Measurements from ENCODE around the gene ARPC1A. TPM values are rescaled to one million over a fixed set of nuclear protein-coding genes. Genes with fewer than 3 reads are reported as not detected.

Gene ARPC1A
- total RNA-seq, 6 experiments from 2014 or later, result 261 to 285 (median 281) TPM

- Mint-ChIP-seq H3K27ac (no peak overlapping the region), H3K36me3 (ENCODE audit: low read depth) (peaks cover 16% of the 10 kb centered on the region), H3K27me3 (ENCODE audit: insufficient read depth) (peaks cover 2% of the 10 kb centered on the region; the same call in 1 of the 2 replicates), H3K4me1 (ENCODE audit: low read depth) (peaks cover 28% of the 10 kb centered on the region), H3K4me3 (no peak overlapping the region), H3K9me3 (no peaks in the 10 kb centered on the region)
- DNase-seq, result no peak
- TF ChIP-seq, protein P1, sequence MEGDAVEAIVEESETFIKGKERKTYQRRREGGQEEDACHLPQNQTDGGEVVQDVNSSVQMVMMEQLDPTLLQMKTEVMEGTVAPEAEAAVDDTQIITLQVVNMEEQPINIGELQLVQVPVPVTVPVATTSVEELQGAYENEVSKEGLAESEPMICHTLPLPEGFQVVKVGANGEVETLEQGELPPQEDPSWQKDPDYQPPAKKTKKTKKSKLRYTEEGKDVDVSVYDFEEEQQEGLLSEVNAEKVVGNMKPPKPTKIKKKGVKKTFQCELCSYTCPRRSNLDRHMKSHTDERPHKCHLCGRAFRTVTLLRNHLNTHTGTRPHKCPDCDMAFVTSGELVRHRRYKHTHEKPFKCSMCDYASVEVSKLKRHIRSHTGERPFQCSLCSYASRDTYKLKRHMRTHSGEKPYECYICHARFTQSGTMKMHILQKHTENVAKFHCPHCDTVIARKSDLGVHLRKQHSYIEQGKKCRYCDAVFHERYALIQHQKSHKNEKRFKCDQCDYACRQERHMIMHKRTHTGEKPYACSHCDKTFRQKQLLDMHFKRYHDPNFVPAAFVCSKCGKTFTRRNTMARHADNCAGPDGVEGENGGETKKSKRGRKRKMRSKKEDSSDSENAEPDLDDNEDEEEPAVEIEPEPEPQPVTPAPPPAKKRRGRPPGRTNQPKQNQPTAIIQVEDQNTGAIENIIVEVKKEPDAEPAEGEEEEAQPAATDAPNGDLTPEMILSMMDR (IDR thresholded peaks at IDR 0.05), result no peak
Observed at GRCh38 chr7:99359465-99360154, 33.9 kb downstream of the ARPC1A start.

DNA sequence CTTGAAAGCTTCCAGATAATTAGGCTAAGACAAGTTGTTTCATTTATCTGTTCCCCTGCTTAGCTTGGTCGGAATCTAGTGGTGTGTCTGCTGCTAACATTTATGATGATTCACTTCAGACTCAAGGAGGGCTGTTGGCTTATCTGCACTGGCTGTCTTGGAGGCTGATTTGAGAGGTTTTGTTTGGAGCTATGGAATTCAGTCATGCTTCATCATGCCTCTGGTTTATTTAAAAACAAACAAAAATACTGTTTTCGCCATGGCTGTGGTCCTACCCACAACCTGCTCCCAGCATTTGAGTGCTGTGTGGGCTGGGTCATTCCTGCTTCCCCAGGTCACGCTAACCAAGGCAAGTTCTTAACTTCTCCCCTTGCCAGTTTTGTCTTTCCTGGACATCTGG is 37.1 kb downstream of the ARPC1A start:
- DNase-seq, result peak; percentile 92
- peaks cover 2% of the 10 kb centered on the region; the same call in 1 of the 2 replicates for H3K27me3 Mint-ChIP-seq (ENCODE audit: insufficient read depth)
- H3K36me3 Mint-ChIP-seq (ENCODE audit: low read depth), result peaks cover 22% of the 10 kb centered on the region
- TF ChIP-seq, protein P1 (IDR thresholded peaks at IDR 0.05), result no peak
- H3K27ac Mint-ChIP-seq, result peak overlapping the region; percentile 90
- peaks cover 28% of the 10 kb centered on the region for H3K4me1 Mint-ChIP-seq (ENCODE audit: low read depth)
- peak overlapping the region; percentile 71 for H3K4me3 Mint-ChIP-seq
- H3K9me3 Mint-ChIP-seq, result no peaks in the 10 kb centered on the region

DNA sequence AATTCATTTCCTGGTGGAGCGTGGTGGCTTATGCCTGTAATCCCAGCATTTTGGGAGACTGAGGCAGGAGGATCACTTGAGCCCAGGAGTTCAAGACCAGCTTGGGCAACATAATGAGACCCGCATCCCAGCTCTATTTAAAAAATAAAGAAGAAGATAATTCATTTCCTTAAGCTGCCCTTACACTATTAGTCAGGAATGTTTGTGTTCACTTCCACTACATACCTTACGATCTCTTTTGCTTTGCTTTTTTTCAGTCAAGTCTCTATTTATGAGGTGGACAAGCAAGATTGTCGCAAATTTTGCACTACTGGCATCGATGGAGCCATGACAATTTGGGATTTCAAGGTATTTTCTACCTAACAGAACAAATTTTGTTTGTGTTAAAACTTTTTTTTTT is 37.6 kb downstream of the ARPC1A start:
- peak overlapping the region; percentile 71 for H3K4me3 Mint-ChIP-seq
- H3K9me3 Mint-ChIP-seq, result no peaks in the 10 kb centered on the region
- H3K27ac Mint-ChIP-seq, result peak overlapping the region; percentile 90
- H3K27me3 Mint-ChIP-seq (ENCODE audit: insufficient read depth), result peaks cover 2% of the 10 kb centered on the region; the same call in 1 of the 2 replicates
- peaks cover 17% of the 10 kb centered on the region for H3K36me3 Mint-ChIP-seq (ENCODE audit: low read depth)
- no peak for DNase-seq
- TF ChIP-seq, protein P1 (IDR thresholded peaks at IDR 0.05), result no peak
- peaks cover 28% of the 10 kb centered on the region for H3K4me1 Mint-ChIP-seq (ENCODE audit: low read depth)

DNA sequence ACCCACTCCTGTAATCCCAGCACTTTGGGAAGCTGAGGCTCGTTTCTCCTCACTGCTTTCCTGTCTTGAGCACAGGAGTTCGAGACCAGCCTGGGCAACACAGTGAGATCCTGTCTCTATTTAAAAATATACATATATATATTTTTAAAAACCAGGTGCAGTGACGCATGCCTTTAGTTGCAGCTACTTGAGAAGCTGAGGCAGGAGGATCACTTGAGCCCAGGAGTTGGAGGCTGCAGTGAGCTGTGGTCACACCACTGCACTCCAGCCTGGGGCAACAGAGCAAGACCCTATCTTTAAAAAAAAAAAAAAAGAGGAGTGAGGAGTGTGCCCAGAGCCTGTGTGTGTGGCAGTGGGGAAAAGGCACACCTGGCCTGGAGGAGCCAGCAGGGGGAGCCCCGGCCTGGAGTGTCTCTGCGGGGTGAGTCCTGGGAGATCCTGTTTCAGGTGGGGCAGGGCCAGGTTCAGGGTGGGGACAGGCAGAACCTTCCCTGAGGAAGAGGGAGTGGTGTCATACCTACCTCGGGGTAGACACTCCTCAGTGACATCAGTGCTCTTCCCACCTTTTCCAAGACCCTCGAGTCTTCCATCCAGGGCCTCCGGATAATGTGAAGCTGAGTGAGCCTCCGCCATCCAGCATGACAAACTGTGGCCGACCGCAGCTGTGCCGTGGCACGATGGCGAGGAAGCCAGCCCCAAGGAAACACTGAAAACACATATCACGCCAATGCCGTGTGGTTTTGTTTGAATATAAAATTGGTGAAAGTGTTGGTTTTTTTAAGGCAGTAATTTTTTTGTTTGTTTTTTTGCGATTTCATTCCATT is 39.8 kb downstream of the ARPC1A start:
- Mint-ChIP-seq H3K27ac (no peak overlapping the region), H3K4me1 (ENCODE audit: low read depth) (peaks cover 28% of the 10 kb centered on the region), H3K9me3 (no peaks in the 10 kb centered on the region), H3K36me3 (ENCODE audit: low read depth) (peaks cover 16% of the 10 kb centered on the region; the same call in 1 of the 2 replicates), H3K27me3 (ENCODE audit: insufficient read depth) (peaks cover 1% of the 10 kb centered on the region; the same call in 1 of the 2 replicates), H3K4me3 (no peak overlapping the region)
- TF ChIP-seq, protein P1 (IDR thresholded peaks at IDR 0.05), result peak; percentile 73
- DNase-seq, result no peak

DNA sequence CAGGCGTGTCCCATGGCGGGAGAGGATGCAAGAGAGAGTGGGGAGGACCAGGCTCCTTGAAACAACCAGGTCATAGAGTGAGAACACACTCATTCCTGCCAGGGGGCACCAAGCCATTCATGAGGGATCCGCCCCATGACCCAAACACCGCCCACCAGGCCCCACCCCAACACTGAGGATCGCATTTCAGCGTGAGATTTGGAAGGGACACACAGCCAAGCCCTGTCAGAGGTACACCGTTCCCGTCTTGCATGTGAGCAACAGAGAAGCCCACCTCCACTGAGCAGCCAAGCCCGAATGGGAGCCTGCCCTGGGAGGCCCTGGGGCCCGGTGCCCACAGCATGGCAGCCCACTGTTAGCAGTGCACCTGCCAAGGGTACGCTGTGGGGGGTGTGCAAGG is 40.9 kb downstream of the ARPC1A start:
- H3K27ac Mint-ChIP-seq, result no peak overlapping the region
- no peaks in the 10 kb centered on the region for H3K27me3 Mint-ChIP-seq (ENCODE audit: insufficient read depth)
- H3K4me3 Mint-ChIP-seq, result no peak overlapping the region

More for the DNA sequence above, 40.9 kb downstream of the ARPC1A start:
- H3K36me3 Mint-ChIP-seq (ENCODE audit: low read depth), result peaks cover 16% of the 10 kb centered on the region; the same call in 1 of the 2 replicates
- H3K4me1 Mint-ChIP-seq (ENCODE audit: low read depth), result peaks cover 25% of the 10 kb centered on the region
- TF ChIP-seq, protein P1 (IDR thresholded peaks at IDR 0.05), result no peak
- H3K9me3 Mint-ChIP-seq, result no peaks in the 10 kb centered on the region
- DNase-seq, result no peak

Data from HFFc6 (cell line).